Endothelial cell of umbilical vein (primary cell): ENCODE results near the gene CAMTA2. TPM values are rescaled to one million over a fixed set of nuclear protein-coding genes. Genes with fewer than 3 reads are reported as not detected.

Experiments
- BruUV-seq: library from RNA; stranded (reverse); fragments of 400-500 nt; replicated peaks from 2 replicates; lab custom pipeline; 2021; lab: Mats Ljungman, UMichigan
- CTCF ChIA-PET: fragments of 300-600, 350-600 bp; sonication (Branson Sonifier 250); formaldehyde crosslinking; loops from one replicate; lab custom pipeline; 2021; ENCODE audit warnings: antibody characterized with exemption, inconsistent platforms; lab: Charles Lee
- POLR2A ChIA-PET: fragments of 300-600, 350-600 bp; sonication (Branson Sonifier 250); formaldehyde crosslinking; loops from one replicate; lab custom pipeline; 2021; ENCODE audit warnings: antibody characterized with exemption, inconsistent platforms; lab: Charles Lee
- DNase-seq: peaks from one replicate; pipeline ENCODE4 v3.0.0-alpha.2; 2011; ENCODE audit warnings: low read depth, low spot score
- FAIRE-seq: peaks from 2 replicates; lab custom pipeline; 2011; peaks lifted over from hg19 to GRCh38; lab: Jason Lieb, UNC
- H2AFZ ChIP-seq: 2 replicates; pipeline ENCODE4 v1.6.0; 2012; ENCODE audit warnings: low read depth, low read length, control low read depth, inconsistent platforms
- H3K27ac ChIP-seq: 2 replicates; pipeline ENCODE4 v1.5.1; 2011; ENCODE audit warnings: low read depth, mild to moderate bottlenecking, control low read depth, low read length, moderate library complexity; ENCODE audit not compliant: insufficient read depth
- H3K27me3 ChIP-seq, 2 experiments: 2 replicates each; pipeline versions ENCODE4 v1.6.0 to v1.6.1; 2011; ENCODE audit warnings: low read length in 2 of 2, mixed read lengths in 1 of 2; ENCODE audit not compliant: control insufficient read depth in 2 of 2, insufficient read depth in 2 of 2
- H3K36me3 ChIP-seq, 2 experiments: 2 replicates in 1 of 2; 3 replicates in 1 of 2; pipeline ENCODE4 v1.5.1; 2011; ENCODE audit warnings: low read length in 2 of 2, mild to moderate bottlenecking in 1 of 2, moderate library complexity in 1 of 2; ENCODE audit not compliant: control insufficient read depth in 2 of 2, insufficient read depth in 2 of 2; ENCODE audit errors: extremely low read depth in 1 of 2
- H3K4me1 ChIP-seq: 3 replicates; pipeline ENCODE4 v1.5.1; 2011; ENCODE audit warnings: mild to moderate bottlenecking, low read length; ENCODE audit not compliant: control insufficient read depth, insufficient read depth; ENCODE audit errors: extremely low read depth
- H3K4me2 ChIP-seq: 2 replicates; pipeline ENCODE4 v1.6.1; 2011; ENCODE audit warnings: low read length, control low read depth, mixed read lengths; ENCODE audit not compliant: insufficient read depth
- H3K4me3 ChIP-seq, 3 experiments: fragments of 200-600 bp in 1 of 3; sonication (generic), shearing (Covaris generic) in 1 of 3; replicated peaks in 1 of 3; 2 replicates each; pipeline ENCODE4 v1.5.1; 2011 to 2016; ENCODE audit warnings: control low read depth in 3 of 3, low read length in 3 of 3, mild to moderate bottlenecking in 2 of 3, inconsistent platforms in 1 of 3, low read depth in 1 of 3, moderate library complexity in 1 of 3; ENCODE audit not compliant: insufficient read depth in 1 of 3
- H3K79me2 ChIP-seq: 2 replicates; pipeline ENCODE4 v1.6.0; 2012; ENCODE audit warnings: low read length, inconsistent platforms; ENCODE audit not compliant: control insufficient read depth, insufficient read depth
- H3K9ac ChIP-seq: replicated peaks from 2 replicates; pipeline ENCODE3; 2011; ENCODE audit warnings: low read length, control low read depth; ENCODE audit not compliant: insufficient read depth; ENCODE audit errors: extremely low read depth
- H3K9me1 ChIP-seq: replicated peaks from 3 replicates; pipeline ENCODE4 v1.6.0; 2011; ENCODE audit warnings: mild to moderate bottlenecking, low read length; ENCODE audit not compliant: control insufficient read depth, insufficient read depth; ENCODE audit errors: extremely low read depth
- H3K9me3 ChIP-seq: replicated peaks from 2 replicates; pipeline ENCODE4 v1.5.1; 2012; ENCODE audit warnings: low read length, inconsistent platforms; ENCODE audit not compliant: control insufficient read depth, insufficient read depth
- H4K20me1 ChIP-seq: replicated peaks from 2 replicates; pipeline ENCODE3; 2011; ENCODE audit warnings: mild to moderate bottlenecking, low read length; ENCODE audit not compliant: control insufficient read depth, insufficient read depth; ENCODE audit errors: extremely low read depth
- EZH2 ChIP-seq: IDR thresholded peaks from 2 replicates; pipeline ENCODE4 v1.6.1; 2012; ENCODE audit warnings: borderline replicate concordance, low read depth, mild to moderate bottlenecking, moderate library complexity, low read length, inconsistent platforms; ENCODE audit not compliant: severe bottlenecking
- FOS ChIP-seq: IDR thresholded peaks from 2 replicates; pipeline ENCODE4 v1.6.1; 2011; ENCODE audit warnings: mild to moderate bottlenecking, low read length, moderate library complexity, borderline replicate concordance; ENCODE audit not compliant: insufficient read depth
- GATA2 ChIP-seq: IDR thresholded peaks from 2 replicates; pipeline ENCODE4 v1.7.0; 2011; ENCODE audit warnings: low read depth, mild to moderate bottlenecking, moderate library complexity, mixed read lengths, low read length; ENCODE audit not compliant: insufficient read length, insufficient read depth
- JUN ChIP-seq: IDR thresholded peaks from 2 replicates; pipeline ENCODE4 v1.6.1; 2011; ENCODE audit warnings: borderline replicate concordance, low read depth; ENCODE audit not compliant: insufficient read length, insufficient read depth
- MYC ChIP-seq: IDR thresholded peaks from one replicate; pipeline ENCODE4 v1.6.1; 2011; ENCODE audit warnings: mild to moderate bottlenecking, low read depth, low read length
- POLR2A ChIP-seq: IDR thresholded peaks from 2 replicates; pipeline ENCODE4 v1.6.1; 2012; ENCODE audit warnings: low read depth, mild to moderate bottlenecking, control low read depth, low read length
- POLR2AphosphoS5 ChIP-seq: IDR thresholded peaks from 2 replicates; pipeline ENCODE4 v1.6.1; 2012; ENCODE audit warnings: low read depth, mild to moderate bottlenecking, control low read depth, low read length, moderate library complexity; ENCODE audit not compliant: insufficient read depth
- dilution Hi-C: fragments of 300-500 bp; cut with MboI; formaldehyde crosslinking; loops from one replicate; pipeline ENCODE4 v1.15.0; 2019; ENCODE audit warnings: low sequenced_read_pairs; ENCODE audit not compliant: extremely low pct_ligation_motif_present
- intact Hi-C: fragments of 100-400 bp; cut with micrococcal nuclease; formaldehyde crosslinking; loops from one replicate; pipeline ENCODE4 v1.10.0; 2022
- polyA plus RNA-seq, 4 experiments: library from polyadenylated mRNA; depleted of rRNA in 3 of 4; stranded (reverse) in 3 of 4; unstranded in 1 of 4; fragments of >200 nt; gene quantifications; 2 replicates each; pipeline versions ENCODE4 v1.2.1 to v1.2.3, GENCODE V29; 2011 to 2012; ENCODE audit warnings: missing spikeins in 1 of 4
- total RNA-seq: library from RNA; stranded (reverse); gene quantifications from 2 replicates; pipeline ENCODE4 v1.2.3, GENCODE V29; 2021
- TF ChIP-seq, protein P1 (sequence below), 2 donors: IDR thresholded peaks; 1 replicate in 1 of 2; 2 replicates in 1 of 2; pipeline ENCODE4 v1.5.1; 2011; ENCODE audit warnings: low read length in 2 of 2, mild to moderate bottlenecking in 2 of 2, moderate library complexity in 2 of 2, control low read depth in 1 of 2, inconsistent platforms in 1 of 2, low read depth in 1 of 2; ENCODE audit not compliant: insufficient read depth in 1 of 2; ENCODE audit errors: extremely low read depth in 1 of 2
- TF ChIP-seq, protein P2 (sequence below): IDR thresholded peaks from 2 replicates; pipeline ENCODE4 v1.6.1; 2011; ENCODE audit not compliant: insufficient read depth, insufficient read length

CAMTA2 gene
- total and polyA plus RNA-seq, 2 donors (not counting 3 experiments of a cell fraction or from before 2014, with no cell fraction given) = 33.8 to 51.0 TPM

DNA sequence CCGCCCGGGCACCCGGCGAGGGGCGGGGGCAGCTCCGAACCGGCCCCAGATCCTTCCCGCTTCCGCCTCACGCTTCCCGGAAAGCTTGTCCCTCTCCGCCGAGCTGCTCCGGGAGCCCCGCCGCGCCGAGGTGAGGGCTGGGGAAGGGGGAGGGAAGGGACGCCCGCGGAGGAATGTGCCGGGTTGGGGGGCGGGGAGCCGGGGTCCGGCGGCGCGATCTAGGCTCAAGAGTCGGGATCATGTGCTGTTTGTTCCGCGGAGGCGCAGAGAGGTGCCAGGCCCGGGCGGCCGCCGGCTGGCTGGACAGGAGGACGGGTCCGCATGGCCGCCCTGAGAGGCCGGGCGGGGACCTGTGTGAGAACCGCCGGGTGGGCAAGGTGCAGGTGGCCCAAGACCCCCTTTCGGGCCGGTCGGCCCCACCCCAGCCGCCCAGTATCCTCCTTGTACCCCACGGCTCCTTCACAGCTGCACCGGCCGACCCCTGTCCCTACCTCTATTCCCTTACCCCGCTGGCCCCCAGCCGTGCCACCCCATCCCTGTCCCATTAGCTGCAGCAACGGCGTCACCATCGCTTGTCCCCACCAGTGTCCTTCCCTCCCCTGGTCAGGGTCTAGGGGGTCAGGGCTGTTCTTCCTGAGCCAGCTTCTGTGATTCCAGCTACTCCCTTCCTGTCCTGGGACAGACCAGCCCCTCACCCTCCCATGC, 10.7 kb upstream of the CAMTA2 start:
- Histone ChIP-seq H3K4me3 (peak overlapping the region; percentile 77 to 95 (median 82)), H3K27ac (peak overlapping the region; percentile 23), H3K9me1 (no peaks in the 10 kb centered on the region), H3K36me3 (peaks cover 11 to 23% of the 10 kb centered on the region in 2 experiments), H2AFZ (peak overlapping the region; percentile 22), H3K9me3 (no peaks in the 10 kb centered on the region), H3K4me2 (peak overlapping the region; percentile 87), H3K4me1 (peaks cover 19% of the 10 kb centered on the region), H3K9ac (peak overlapping the region; percentile 49), H3K79me2 (peaks cover 34% of the 10 kb centered on the region), H3K27me3 (no peaks in the 10 kb centered on the region), H4K20me1 (no peaks in the 10 kb centered on the region)
- ChIA-PET POLR2A (interaction anchor here (1.1 kb wide), 1 partner anchor 12 kb away, joined by 5 read pairs; no protein-coding TSS in a partner anchor), CTCF (interaction anchor here (0.6 to 4.2 kb wide), 7 partner anchors 9 to 665 kb away, joined by 3 to 21 read pairs (median 6); partner anchors contain the start of genes CAMTA2, RNF167 and SLC25A11)
- DNase-seq (peak; percentile 28), FAIRE-seq (no peak)
- dilution Hi-C loops (no loop called here), intact Hi-C loops (loop anchor here (2.0 kb wide), 1 partner anchor 57 kb away; the partner anchor contains the start of genes RNF167 and SLC25A11)
- TF ChIP-seq JUN = no peak
- TF ChIP-seq GATA2 = no peak
- BruUV-seq = no TSS peak

DNA sequence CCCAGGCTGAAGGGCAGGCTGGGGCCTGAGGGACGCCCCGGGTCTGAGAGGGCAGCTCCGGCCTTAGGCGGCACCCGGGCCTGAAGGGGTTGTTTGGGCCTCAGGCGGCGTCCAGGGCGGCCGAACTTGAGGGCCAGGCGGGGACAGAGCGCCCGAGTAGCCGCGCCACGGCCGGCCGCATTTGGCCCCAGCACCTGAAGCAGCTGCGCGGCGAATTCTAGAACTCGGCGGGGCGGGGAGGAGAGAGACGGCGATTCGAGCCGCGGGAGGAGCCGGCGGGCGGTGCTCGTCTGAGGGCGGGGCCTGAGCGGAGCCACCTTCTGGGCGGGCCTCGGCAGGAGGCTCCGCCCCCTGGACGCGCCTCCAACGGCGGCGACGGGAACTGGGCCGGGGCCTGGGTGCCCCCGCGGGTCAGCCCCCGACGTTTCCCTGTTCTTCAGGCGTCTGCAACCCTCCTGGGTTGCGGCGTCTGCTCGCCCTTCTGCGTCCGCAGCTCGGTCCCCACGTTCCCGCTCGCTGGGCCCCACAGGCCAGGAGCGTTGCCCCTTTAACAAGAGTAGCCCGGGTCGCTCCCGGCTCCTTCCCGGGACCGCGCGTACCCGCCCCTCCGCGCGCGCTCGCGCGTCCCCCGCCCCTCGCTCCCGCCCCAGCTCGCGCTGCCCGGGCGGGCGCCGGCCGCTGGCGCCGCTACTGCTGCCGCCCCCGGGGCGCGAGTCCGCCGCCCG, 10.0 kb upstream of the CAMTA2 start, which contains the start of the genes INCA1 and KIF1C:
Gene INCA1 (minus strand): TSS at position 221 of the 725 bp plus-strand sequence. CDS start 3,085 bp downstream, outside the sequence.
Gene KIF1C (plus strand): TSS at position 649 of the 725 bp plus-strand sequence. CDS start 2,297 bp downstream, outside the sequence.
- peak within 1 kb of the TSS; percentile 49 for H3K9ac ChIP-seq
- FAIRE-seq (peak; percentile 90), DNase-seq (peak; percentile 89)
- intact Hi-C loops = loop anchor here (1.0 to 2.0 kb wide), 2 partner anchors 10 to 57 kb away; partner anchors contain the start of genes CAMTA2, RNF167 and SLC25A11
- H3K4me2 ChIP-seq = peak within 1 kb of the TSS; percentile 87
- peak within 1 kb of the TSS; percentile 77 to 95 (median 82) for H3K4me3 ChIP-seq
- peaks cover 34% of the 10 kb centered on the region for H3K79me2 ChIP-seq
- BruUV-seq = no TSS peak
- H3K27ac ChIP-seq = peak within 1 kb of the TSS; percentile 73
- peaks cover 10 to 21% of the 10 kb centered on the region in 2 experiments for H3K36me3 ChIP-seq
- CTCF ChIA-PET = interaction anchor here (0.6 to 4.2 kb wide), 7 partner anchors 9 to 665 kb away, joined by 3 to 21 read pairs (median 6); partner anchors contain the start of genes CAMTA2, RNF167 and SLC25A11
- H4K20me1 ChIP-seq = no peaks in the 10 kb centered on the region
- POLR2A ChIA-PET = interaction anchor here (1.0 to 1.1 kb wide), 2 partner anchors 10 to 11 kb away, joined by 4 to 5 read pairs; partner anchors contain the start of gene CAMTA2
- H3K4me1 ChIP-seq = peaks cover 19% of the 10 kb centered on the region
- dilution Hi-C loops = no loop called here
- TF ChIP-seq GATA2 = no peak
- TF ChIP-seq, protein P1, sequence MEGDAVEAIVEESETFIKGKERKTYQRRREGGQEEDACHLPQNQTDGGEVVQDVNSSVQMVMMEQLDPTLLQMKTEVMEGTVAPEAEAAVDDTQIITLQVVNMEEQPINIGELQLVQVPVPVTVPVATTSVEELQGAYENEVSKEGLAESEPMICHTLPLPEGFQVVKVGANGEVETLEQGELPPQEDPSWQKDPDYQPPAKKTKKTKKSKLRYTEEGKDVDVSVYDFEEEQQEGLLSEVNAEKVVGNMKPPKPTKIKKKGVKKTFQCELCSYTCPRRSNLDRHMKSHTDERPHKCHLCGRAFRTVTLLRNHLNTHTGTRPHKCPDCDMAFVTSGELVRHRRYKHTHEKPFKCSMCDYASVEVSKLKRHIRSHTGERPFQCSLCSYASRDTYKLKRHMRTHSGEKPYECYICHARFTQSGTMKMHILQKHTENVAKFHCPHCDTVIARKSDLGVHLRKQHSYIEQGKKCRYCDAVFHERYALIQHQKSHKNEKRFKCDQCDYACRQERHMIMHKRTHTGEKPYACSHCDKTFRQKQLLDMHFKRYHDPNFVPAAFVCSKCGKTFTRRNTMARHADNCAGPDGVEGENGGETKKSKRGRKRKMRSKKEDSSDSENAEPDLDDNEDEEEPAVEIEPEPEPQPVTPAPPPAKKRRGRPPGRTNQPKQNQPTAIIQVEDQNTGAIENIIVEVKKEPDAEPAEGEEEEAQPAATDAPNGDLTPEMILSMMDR (IDR thresholded peaks at IDR 0.05; ENCODE audit: extremely low read depth in 1 of 2, insufficient read depth in 1 of 2, low read depth in 1 of 2, low read length in 2 of 2) = peak in 1 of 2 donors; percentile 13
- no peak for TF ChIP-seq EZH2
- peak; percentile 73 for TF ChIP-seq POLR2A
- peak; percentile 76 for TF ChIP-seq POLR2AphosphoS5
- no peak for TF ChIP-seq JUN
- TF ChIP-seq FOS = no peak
- no peak for TF ChIP-seq MYC
- TF ChIP-seq, protein P2, sequence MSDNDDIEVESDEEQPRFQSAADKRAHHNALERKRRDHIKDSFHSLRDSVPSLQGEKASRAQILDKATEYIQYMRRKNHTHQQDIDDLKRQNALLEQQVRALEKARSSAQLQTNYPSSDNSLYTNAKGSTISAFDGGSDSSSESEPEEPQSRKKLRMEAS = no peak
- no peaks in the 10 kb centered on the region for H3K9me3 ChIP-seq
- no peaks in the 10 kb centered on the region for H3K9me1 ChIP-seq
- H2AFZ ChIP-seq = peak within 1 kb of the TSS; percentile 97
- H3K27me3 ChIP-seq = no peaks in the 10 kb centered on the region
